ENCODE data around the gene SNED1.

SNED1 gene

DNA sequence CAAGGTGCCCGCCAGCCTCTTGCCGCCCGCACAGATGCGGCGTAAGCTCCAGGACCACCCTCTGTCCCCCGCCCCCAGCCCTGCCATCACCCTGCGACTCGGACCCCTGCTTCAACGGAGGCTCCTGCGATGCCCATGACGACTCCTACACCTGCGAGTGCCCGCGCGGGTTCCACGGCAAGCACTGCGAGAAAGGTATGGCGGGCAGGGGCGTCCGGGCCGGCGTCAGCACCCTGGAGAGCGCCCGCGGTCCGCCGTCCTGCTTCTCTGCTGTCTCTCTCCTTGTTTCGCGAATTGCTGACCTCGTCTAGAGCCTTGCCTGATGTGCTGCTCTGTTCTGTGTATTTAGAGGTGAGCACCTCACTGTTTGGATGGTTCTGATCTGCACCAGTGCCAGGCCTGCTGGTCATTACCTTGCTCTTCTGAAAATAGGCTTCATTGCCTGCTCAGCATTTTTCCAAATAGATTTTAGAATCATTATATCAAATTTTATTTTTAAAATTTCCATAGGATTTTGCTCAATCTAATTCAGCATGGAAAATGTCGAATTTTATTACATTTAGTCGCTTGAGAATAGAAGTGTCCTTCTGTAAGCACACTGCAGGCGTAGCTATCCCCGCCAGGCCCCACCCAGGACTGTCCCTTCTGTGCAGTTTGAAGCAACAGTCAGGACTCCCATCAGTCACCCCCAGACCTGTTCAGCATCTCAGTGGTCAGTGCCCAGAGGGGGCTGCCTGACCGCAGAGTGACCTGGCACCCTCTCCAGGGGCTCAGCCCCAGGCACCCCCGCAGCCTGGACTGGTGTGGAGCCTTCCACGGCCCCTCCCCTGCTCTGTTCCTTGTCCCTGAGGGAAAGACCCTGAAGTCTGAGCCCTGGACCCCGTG, 51.6 kb downstream of the SNED1 start:
- DNase-seq, result no peak

DNA sequence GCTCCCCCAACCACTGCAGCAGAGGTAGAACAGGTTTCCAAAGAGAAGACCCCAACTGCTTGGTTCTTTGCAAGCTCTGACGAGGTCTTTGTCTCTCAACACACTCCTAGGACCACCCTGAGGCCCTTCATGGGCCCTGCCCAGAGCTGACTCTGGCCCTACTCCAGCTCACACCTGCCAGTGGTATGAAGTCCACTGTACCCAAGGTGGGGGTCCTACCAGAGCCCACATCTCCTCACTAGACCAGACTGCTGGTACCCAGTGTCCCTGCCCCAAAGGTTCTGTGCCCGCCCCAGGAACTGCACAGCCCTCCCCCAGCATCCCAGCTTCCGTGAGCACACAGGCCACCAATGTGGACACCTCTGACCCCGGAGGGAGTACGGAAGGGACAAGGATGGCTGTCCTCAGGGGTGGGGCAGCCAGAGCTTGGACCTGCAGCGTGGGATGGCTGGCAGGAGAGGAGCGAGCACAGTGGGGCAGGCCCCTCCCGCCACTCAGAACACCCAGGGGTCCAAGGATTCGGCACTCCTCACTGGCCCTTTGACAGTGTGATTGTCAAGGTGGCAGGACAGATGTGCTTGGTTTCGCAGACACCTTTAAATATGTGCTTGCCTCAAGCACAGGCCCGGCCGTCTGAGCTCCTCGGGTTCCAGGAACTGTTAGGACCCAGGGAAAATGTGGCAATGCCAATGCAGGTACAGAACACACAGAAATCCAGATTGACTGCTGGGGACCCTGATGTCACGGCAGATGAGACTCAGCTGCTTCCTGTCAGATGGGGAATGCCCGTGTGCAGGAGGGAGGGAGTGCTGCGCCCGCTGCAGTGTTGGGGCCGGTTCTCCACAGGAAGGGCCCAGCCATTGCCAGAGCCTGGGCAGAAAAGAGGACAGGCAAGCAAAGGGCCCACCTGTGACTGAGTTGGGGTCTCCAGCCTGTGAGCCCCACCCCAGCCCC, 52.5 kb downstream of the SNED1 start:
- no peak for DNase-seq

DNA sequence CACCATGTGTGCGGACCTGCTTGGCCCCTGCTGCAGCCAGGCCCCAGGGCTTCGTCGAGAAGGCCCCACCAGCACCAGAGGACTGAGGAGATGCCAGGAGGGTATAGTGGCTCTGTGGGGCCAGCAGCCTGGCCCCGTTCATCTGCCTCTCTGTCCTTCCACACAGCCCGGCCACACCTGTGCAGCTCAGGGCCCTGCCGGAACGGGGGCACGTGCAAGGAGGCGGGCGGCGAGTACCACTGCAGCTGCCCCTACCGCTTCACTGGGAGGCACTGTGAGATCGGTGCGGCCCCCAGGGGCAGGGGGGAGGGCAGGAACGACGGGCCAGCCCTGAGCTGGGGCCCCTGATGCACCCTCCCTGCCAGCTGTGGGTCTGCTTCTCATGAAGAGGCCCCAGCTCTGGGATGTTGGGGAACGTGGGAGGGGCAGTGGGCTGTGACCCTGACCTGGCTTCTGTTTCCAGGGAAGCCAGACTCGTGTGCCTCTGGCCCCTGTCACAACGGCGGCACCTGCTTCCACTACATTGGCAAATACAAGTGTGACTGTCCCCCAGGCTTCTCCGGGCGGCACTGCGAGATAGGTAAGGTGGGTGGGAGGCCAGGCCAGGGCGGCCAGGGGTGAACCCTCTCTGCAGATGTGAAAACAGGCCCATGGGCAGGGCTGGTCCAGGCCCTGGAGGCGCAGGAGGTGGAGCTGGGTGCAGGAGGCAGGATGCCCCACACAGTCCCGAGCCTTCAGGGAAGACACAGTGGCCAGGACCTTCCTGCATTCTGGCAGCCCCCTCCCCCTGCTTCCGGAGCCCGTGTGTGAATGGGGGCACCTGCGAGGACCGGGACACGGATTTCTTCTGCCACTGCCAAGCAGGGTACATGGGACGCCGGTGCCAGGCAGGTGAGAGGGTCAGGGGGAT, 53.4 kb downstream of the SNED1 start:
- no peak for DNase-seq

DNA sequence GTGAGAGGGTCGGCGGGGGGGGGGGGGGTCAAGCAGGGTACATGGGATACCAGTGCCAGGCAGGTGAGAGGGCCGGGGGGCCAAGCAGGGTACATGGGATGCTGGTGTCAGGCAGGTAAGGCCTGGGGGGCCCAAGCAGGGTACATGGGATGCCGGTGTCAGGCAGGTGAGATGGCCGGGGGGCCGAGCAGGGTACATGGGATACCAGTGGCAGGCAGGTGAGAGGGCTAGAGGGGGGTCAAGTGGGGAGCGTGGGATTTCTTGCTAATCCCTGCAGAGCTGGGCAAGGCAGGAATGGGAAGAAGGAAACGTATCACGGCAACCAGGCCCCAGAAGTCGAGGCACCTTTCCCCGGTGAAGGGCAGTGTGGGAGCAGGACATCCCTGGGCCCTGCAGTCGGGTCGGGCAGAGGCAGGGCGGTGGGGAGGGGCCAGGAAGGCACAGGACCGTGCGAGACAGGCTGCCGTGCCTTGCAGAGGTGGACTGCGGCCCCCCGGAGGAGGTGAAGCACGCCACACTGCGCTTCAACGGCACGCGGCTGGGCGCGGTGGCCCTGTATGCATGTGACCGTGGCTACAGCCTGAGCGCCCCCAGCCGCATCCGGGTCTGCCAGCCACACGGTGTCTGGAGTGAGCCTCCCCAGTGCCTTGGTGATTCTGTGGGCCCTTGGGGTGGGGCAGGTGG, 54.4 kb downstream of the SNED1 start:
- DNase-seq, result no peak

DNA sequence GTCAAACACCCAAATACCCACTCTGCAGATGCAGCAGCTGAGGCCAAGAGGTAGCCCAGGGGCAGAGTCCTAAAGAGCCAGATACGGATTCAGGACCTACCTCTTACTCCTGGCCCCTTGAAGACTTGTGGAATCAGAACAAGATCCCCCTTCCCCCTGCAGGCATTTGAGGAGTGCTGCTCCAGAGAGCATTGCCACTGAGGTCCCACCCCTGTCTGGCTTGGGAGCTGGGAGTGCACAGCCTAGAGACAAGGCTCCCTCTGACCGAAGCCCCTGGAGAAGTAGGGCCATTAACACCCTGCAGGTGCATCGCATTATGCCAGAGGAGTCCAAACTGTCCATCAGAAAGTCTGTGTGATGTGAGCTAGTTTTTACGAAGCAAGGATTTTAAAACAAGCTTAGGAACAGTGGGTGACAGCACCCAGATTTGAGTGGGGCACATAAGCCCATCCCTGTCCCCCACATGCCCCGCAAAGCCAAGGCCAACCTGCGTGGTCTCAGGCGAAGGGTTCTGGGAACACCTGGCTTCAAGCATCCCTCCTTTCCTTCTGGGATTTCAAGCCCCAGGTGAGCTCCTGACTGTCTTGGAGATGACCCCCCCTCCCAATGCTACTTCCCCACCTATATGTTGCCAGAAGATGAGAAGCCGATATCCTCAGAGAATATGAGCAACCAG, 55.3 kb downstream of the SNED1 start:
- DNase-seq, result no peak

DNA sequence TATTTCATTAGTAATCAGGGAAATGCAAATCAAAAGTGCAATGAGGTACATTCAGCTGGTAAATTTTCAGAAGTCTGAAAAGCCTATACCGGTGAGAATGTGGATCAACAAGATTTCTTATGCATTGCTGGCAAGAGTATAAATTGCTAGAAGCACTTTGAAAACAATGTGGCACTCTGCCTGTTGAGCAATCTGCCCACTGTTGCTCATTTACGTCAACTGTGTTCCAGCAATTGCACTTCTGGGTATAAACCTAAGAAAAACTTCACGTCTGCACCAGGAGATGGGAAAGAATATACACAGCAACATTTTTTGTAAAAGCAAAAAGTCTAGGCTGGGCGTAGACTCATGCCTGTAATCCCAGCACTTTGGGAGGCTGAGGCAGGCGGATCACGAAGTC, 62.9 kb downstream of the SNED1 start:
- no peak for DNase-seq

DNA sequence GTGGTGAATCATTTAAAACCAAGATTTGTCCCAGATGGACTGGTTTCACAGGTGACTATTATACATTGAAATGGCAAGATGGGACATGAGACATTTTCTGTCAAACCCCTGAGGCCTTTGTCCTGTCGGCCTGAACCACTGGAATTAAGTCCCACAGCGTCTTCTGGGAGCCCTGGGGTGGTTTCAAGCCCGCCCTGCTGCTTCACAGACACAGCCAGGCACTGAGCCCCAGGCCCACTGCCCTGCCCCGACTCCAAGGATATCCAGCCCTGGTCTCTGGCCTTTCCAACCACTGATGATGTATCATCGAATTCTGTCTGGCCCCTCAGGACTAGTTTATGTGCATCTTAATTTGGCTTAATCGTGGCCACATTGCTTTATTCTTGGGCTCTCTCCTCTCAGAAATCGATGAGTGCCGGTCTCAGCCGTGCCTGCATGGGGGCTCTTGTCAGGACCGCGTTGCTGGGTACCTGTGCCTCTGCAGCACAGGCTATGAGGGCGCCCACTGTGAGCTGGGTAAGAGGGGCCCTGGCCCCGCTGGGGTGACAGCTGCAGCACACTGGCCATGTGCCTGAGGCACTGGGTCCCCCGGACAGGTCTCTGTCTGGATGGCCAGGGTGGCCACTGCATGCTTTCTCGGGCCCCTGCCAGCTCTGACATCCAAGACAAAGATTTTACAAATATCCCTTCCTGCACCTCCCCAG, 64.1 kb downstream of the SNED1 start:
- no peak for DNase-seq

DNA sequence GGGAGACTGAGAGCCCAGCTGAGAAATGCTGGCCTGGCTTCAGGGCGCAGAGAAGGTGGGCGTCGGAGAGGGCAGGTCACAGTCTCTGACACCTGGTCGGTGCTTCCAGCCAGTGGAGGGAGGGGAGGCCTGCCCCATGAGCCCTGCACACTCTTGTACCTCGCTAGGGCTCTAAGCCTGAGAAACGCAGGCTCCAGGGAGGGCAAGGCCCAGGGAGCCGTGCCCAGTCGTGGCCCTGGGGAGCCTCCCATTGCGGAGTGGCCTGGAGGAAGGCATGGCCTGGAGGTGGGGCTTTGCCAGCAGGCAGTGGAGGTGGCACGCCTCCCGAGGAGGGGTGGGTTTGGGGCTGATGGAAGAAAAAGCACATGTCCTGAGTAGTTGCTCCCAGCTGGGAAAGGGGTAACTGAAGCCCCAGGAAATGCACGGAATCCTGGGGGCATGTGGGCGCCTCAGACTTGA, 64.7 kb downstream of the SNED1 start:
- DNase-seq, result no peak

DNA sequence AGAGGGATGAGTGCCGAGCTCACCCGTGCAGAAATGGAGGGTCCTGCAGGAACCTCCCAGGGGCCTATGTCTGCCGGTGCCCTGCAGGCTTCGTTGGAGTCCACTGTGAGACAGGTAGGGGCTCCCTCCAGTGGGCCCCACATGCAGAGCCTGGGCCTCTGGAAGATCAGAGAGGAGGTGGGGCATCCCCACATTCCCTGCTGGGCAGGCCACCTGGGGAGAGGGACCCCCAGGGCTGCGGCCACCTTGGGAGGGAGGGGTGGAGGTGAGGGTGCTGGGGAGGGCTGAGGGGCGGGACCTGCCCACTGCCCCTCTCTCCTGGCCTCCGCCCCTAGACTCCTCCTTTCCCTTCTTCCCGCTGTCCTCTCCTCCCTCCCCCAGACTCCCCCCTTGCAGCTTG, 65.2 kb downstream of the SNED1 start:
- no peak for DNase-seq

DNA sequence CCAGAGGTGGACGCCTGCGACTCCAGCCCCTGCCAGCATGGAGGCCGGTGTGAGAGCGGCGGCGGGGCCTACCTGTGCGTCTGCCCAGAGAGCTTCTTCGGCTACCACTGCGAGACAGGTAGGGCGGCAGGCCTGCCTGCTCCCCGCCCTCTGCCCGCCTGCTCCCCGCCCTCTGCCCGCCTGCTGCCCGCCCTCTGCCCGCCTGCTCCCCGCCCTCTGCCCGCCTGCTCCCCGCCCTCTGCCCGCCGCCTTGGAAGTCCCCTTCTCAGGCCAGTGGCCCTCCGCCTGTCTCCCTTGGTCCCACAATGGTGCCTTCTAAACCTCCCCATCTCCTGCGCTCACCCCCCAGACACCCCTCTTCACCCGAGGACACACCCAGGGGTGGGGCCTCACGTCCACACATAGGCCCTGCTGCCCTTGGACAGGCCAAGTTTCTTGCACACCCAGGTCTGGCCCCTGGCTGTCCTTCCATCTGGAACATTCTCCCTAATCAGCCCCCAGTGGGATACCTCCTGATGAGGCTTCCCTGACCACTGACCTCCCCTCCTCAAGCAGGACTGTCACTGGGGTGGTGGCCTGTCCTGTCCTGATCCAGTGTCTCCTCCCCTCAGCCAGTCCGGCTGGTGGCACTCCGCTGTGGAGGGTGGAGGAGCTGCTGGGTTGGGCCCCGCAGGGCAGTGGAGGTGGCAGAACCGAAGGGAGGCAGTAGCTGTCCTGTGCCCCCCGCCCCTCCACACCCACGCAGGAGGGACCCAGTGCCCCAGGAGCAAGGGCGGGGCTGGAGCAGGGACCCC, 65.8 kb downstream of the SNED1 start:
- DNase-seq, result peak; percentile 37

DNA sequence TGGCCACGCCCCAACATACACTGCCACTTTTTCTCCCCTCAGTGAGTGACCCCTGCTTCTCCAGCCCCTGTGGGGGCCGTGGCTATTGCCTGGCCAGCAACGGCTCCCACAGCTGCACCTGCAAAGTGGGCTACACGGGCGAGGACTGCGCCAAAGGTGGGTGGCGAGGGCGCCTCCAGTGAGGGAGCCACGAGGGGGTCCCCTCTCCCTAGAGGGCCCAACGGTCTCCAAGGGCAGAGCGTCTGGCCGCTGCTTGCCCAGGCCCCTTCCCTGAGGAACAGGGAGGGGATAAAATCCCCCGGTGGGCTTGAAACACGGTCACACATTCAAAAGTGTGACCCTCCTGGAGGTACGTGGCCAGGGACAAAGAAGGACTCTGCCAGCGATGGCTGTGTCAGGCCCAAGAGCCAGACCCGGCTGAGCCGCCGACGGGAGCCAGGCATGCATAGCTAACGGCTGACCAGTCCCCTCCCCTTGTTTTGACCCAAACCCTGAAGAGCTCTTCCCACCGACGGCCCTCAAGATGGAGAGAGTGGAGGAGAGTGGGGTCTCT, 66.5 kb downstream of the SNED1 start:
- no peak for DNase-seq

DNA sequence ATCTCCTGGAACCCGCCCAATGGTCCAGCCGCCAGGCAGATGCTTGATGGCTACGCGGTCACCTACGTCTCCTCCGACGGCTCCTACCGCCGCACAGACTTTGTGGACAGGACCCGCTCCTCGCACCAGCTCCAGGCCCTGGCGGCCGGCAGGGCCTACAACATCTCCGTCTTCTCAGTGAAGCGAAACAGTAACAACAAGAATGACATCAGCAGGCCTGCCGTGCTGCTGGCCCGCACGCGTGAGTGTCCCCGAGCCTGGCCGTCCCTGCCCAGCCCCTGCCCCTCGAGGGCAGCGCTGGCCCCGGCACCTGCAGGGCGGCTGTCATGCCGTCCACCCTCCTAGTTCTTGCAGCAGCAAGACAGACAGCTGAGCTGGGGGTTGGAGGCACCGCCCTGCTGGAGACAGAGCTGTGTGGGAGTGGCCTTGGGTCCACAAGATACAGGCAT, 67.0 kb downstream of the SNED1 start:
- no peak for DNase-seq

DNA sequence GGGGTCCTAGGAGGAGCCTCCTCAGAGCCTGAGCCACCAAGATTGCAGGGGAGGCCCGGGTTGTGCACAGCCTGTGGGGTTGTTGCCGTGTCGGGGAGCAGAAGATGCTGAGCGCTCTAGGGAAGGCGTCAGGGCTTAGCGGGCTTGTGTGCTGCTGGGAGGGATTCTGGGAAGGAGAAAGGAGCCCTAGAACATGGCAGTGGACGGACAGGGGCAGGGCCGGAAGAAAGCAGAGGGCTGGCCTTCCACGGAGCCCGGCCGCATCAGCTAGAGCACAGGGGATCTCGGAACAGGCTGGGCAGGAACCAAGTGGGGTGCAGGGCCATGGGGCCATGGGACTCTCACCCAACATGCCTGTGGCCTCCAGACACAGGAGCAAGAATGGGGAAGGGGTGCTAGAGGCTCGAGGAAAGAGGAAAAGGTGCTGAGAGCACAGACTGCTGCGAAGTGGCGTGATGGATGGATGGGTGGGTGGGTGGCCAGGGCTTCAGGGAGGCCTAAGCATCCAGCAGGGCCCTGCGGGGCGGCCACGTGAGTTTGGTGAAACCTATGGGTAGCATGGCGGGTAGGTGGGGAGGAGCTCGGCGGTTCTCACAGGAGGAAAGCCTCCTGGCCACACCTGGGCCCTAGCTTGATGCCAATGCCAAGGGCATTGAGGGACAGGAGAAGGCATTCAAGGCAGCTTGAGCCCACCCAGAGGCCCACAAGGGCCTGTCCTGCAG, 67.9 kb downstream of the SNED1 start:
- no peak for DNase-seq

DNA sequence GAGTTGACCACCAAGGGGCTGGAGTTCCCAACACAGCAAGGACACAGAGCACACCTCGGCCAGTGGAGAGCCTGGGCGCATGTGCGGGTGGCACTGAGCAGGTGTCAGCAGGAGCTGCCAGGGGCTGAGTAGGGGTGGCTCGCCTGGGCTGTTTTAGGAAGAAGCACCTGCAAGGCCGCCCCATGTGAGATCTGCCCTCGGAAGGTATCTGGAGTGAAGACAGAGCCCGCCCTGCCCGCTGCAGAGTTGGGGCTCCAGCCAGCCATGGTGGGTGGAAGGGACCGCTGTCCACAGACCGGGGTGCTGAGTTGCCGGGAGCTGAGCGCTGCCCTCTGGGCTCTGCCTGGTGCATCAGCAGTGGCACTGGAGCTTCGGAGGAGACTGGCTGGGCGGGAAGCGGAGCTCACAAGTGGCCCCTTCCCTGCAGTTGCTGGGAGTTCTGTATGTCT, 68.5 kb downstream of the SNED1 start:
- DNase-seq, result no peak

DNA sequence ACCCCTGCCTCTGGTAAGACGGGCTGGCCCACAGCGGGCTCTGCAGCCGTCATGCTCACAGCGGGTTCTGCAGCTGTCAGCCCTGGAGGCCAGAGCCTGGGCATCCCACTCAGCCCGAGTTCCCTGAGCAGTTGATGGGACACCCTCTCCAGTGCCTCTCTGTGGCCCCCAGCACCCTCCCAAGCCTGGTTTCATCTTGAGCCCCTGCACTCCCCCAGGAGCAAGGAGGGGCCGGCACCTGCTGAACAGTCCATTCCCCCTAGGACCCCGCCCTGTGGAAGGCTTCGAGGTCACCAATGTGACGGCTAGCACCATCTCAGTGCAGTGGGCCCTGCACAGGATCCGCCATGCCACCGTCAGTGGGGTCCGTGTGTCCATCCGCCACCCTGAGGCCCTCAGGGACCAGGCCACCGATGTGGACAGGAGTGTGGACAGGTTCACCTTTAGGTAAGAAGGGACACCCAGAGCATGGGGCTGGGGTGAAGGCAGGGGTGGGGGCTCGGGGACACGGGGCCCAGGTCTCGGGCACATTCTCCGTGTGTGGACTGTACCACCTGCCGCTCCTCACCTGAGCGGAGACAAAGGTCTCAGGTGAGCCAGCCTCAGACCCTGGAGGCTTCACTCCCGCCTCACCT, 69.2 kb downstream of the SNED1 start:
- no peak for DNase-seq

DNA sequence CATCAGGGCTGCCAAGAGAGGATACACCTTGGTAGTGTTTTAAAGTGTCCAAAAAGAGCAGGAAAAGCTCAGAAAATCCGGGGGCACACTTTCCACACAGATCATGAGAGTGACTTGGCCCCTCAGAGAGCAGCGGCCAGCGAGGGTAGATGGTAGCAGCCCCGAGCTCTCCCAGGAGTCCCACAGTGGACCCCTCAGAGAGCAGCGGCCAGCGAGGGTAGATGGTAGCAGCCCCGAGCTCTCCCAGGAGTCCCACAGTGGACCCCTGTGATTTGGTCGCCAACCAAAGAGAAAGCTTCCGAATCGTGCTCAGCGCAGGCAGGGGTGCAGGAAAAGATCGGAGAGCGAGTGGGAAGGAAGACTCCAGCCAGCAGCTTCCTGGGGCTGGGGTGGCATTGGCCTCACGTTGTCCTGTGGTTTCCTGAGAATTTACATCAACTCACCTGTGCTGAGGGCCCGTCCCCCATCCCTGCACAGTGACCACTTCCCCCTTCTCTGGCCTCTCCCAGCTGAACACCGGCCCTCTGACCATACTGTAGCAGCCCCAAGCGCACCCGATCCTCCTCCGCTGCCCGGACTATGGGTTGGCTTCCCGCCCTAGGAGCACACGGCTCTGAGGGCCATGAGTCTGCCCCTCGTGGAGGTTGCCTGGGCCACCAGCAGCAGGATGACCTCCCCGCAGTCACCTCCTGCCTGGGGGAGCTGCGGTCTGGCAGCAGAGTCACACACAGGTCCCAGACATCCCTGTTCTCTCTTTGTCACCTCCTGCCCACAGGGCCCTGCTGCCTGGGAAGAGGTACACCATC, 69.9 kb downstream of the SNED1 start:
- DNase-seq, result no peak

All from stimulated activated CD4-positive, alpha-beta T cell treated with anti-CD3 and anti-CD28 coated beads, Interleukin-12 subunit alpha, Interleukin-12 subunit beta, amount 100 ng/mL, for 4 hours (primary cell).